GM20431 (cell line): ENCODE data around the gene WDR45.

Source experiments
- in situ Hi-C: fragments of 300-500 bp; cut with MseI, MboI; formaldehyde crosslinking; loops from one replicate; pipeline ENCODE4 v1.15.0; 2020; ENCODE audit warnings: low sequenced_read_pairs; ENCODE audit not compliant: unreplicated experiment

Gene WDR45

DNA sequence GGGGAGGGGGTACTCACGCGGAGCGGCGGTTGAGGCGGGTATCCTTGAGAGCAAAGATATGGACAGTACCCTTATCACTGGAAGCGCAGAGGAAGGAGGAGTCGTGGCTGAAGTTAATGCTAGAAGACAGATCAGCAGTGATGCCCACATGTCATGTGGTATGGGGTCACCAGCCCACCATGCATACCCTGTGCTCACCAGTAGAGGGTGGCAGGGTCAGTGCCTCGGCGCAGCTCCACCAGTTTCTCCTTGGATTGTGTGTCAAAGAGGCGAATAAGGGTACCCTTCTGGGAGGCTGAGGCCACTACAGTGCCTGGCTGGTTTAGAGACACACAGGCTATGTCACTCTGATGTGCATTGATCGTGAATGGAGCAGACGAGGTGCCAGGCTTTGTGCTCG, 4.3 kb downstream of the WDR45 start:
- in situ Hi-C loops: no loop called here

DNA sequence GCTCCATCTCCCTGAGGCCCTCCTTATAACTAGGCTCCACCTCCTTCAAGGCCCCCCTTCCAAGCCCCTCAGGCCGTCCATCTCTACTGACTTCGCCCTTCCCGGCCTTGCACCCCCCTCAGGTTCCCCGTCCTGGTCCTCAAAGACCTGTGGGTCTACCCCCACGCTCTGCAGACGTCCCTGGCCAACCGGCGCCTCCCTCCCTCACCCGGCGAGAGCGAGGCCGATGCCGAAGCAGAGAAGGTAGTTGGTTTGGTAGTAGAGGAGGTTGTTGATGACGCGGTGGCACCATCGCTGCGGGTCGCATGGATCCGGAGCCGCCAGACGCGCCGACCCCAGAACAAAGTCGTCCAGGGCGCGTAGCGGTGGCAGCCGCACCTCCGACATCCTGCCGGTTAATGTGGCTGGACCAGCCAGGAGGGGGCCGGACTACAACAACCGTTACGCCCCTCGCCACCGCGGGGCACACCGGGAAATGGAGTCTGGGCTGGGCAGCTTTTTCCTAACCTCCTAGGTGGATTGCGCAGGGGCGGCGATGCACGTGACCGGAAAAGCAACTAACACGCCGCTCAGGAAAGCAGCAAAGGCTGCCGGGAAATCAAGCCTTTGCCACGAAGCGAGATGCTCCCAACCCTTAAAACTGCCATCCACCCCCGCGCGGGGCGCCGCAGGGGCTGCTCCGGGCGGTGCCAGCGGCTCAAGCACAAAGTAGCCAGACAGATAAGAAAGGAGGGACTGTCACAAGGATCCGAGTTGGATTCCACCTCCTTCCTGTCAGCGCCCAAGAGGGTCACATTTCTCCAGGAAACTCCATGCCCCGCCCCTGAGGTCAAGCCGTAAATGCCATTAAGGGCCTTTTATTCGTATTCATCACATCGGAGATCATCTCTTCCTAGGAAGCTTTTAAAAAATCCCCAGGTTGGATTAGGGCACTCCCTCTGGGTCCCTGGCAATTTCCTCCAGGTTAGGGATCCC, 5.8 kb downstream of the WDR45 start, which contains the start of gene PRAF2:
PRAF2 (minus strand) TSS at position 402 of the 975 bp plus-strand sequence; CDS start at position 387, 15 bp downstream.
- in situ Hi-C loops: no loop called here

DNA sequence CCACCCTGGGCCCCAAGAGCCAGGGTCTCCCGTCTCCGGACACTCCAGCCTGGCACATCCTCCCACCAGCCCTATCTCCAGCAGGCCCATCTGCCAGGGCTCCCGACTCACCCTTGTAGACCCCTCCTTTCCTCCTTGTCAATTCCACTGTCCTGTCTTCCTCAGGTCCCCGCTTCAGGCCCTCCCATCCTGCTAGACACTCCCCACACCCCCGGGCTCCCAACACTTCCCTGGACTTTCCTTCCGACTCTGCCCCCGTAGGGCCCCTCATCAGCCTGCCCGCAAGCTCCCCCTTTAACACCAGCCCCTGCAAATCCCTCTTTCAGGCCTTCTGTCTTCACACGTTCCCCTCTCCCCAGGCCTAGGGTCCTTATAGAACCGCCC, 7.0 kb downstream of the WDR45 start:
- in situ Hi-C loops: no loop called here

DNA sequence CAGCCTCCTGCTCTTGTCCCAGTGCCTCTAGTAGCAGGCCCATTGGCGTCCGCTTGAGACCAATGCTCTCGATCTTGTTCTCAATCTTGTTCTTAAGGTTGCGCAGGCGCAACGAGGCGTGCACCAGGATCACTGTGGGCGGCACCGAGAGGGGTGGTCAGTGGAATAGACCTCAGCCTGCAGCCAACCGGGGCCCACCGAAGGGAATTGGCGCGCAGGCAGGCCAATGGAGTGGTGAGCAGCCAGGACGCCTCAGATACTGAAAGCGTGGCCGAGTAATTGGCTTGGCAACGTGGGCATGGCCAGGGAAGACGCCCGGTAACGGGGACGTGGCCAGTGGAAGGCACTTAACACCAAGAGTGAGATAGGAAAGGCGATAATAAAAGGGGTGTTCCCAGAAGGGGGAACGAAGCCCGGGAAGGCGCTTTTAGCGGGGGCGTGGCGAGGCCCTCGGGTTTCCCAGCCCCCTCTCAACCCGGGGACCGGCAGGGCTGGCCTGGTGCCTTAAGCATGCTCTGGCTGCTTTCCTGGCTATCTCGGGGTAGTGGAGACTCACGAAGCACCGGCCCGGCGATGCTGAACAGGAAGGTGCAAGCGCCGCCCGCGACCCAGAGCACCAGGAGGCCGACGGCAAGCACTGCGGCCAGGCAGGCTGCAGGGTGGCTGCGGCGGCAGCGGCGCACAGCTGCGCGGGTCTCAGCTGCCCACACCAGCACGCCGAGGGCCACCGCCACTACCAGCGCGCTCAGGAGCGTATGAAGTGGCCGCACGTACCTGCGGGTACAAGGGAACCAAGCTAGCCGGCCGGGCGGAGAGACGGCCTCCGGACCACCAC, 7.6 kb downstream of the WDR45 start:
- in situ Hi-C loops: no loop called here

DNA sequence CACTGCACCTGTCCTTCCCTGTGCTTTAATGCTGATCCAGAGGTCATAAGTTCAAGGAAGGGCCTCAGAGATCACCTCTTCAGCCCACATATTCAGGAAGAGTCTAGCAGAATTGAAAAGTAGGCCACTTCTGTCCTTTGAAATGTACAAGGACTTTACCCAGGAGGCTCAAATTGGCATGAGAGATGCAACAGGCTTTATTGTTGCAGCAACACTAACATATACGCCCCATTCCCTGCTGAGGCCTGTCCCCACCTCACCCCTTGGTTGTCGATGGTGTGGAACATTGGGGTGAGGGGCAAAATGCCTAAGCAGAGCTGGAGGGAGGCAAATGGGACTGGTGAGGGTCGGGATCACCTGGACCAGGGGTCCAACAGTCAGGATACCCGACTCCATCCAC, 8.7 kb downstream of the WDR45 start:
- in situ Hi-C loops: no loop called here

DNA sequence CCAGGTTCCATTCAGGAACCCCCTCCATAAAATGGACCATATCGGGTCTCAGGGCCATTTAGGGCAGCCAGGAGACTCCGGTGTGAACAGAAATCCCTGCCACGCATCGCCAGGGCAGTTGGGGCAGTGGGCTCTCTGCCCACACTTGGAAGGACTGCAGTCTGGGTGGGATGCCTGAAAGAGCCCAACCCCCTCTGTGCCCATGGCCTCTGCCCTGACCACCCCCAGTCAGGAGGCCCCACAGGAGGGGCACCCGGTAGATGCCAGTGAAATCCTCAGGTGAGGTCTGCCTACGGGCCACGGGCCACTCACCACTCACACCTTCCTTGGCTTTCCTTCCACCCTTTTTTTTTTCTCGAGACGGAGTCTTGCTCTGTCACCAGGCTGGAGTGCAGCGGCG, 10.6 kb downstream of the WDR45 start:
- in situ Hi-C loops: no loop called here

DNA sequence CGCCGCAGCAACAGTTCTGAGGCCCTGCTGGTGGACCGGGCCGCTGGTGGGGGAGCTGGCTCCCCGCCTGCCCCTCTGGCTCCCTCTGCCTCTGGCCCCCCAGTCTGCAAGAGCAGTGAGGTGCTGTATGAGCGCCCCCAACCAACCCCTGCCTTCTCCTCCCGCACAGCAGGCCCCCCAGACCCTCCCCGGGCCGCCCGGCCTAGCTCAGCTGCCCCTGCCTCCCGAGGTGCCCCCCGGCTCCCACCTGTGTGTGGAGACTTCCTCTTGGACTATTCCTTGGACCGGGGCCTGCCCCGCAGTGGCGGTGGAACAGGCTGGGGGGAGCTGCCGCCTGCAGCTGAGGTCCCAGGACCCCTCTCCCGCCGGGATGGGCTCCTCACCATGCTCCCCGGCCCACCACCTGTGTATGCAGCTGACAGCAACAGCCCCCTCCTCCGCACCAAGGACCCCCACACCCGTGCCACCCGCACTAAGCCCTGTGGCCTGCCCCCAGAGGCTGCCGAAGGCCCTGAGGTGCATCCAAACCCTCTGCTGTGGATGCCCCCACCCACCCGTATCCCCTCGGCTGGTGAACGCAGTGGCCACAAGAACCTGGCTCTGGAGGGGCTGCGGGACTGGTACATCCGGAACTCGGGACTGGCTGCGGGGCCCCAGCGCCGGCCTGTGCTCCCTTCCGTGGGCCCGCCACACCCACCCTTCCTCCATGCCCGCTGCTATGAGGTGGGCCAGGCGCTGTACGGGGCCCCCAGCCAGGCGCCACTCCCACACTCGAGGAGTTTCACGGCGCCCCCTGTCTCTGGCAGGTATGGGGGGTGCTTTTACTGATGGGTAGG, 12.2 kb downstream of the WDR45 start:
- in situ Hi-C loops: no loop called here

DNA sequence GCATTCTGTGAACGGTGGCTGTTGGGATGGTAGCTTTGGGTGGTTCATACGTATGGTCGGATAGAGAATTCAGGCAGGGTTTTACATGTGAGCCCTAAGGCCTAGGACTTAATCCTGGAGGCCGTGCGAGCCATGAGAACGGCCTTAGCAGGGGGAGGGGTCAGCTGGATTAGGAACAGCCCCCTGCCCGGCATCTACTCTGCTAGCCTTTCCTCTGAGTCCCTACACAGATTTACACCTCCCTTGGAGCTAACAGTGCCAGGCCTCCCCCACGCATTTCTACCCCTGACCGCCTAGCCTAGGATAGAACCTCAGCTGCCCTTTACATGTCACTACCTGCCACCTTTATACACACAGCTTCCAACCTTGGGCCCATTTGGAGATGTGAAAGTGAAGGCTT, 13.0 kb downstream of the WDR45 start:
- in situ Hi-C loops: no loop called here

DNA sequence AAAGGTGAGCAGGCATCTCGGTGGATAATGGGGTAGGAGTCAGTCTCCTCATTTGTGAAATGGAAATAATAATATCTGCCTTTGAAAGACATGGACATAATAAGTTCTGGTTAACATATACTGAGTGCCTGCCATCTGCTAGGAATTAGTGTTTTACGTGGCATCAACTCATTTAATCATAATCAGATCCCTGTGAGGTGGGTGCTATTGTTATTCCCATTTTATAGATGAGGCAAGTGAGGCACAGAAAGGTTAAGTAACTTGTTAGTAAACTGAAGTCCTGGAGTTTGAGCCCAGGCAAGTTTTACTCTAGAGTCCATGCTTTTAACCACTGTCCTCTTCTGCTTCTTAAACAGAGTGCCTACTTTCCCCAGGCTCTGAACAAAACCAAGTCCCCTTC, 13.4 kb downstream of the WDR45 start:
- in situ Hi-C loops: no loop called here

DNA sequence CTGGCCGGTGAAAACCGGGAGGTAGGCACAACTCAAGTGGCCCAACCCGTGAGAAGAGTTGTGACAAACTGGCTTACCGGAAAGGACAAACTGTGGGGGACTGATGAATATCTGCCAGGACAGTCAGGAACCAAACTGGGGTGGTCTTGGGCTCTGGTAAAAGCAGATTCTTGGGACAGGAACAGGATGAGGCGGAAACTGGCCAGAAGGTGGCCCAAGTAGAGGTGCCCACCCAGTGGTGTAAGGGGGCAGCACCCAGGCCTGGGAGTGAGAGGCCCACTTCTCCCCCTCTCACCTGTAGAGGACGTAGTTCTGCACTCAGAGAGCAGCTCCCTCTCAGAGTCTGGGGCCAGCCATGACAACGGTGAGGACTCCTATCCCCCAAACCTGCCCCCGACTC, 15.0 kb downstream of the WDR45 start:
- in situ Hi-C loops: no loop called here

DNA sequence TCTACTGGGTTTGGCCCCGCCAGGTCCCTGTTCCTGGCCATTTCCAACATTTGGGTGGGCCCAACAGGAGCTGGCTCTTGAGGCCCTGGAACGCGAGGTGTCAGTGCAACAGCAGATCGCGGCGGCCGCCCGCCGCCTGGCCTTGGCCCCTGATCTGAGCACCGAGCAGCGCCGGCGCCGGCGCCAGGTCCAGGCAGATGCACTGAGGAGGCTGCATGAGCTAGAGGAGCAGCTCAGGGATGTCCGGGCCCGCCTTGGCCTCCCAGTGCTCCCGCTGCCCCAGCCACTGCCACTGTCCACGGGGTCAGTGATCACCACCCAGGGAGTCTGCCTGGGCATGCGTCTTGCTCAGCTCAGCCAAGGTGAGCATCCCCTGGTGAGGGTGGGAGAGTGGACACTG, 15.4 kb downstream of the WDR45 start:
- in situ Hi-C loops: no loop called here

DNA sequence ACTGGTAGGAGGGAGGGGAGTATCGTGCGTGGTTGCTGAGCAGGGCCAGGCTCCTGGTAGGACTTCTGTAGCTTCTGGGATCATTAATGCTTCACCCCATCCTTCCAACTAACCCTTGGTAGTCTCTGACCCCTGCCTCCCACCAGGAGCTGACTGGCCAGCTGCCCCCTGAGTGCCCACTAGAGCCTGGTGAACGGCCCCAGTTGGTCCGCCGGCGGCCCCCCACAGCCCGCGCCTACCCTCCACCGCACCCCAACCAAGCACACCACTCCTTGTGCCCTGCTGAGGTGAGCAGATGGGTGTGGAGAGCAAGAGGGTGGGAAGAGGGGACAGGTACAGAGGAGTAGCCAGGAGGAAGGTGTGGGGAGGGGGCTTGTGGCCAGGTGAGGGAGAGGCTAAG, 16.0 kb downstream of the WDR45 start:
- in situ Hi-C loops: no loop called here

DNA sequence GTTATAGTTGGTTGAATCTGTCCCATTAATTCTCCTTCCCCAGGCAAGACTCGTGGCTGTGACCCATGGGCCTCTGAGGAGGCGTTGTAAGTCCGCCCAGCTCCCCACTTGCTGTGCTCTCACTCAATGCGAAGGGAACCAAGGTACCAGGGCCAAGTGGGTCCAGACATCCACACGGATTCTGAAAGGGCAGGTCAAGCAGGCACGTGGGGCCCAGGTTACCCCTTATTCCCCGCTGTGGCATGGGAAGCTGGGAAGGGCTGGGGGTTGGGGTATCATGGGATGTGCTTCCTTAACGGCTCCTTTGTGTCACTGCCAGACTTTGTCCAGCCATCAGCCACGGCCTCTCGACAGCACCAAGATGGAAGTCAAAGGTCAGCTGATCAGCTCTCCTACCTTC, 17.8 kb downstream of the WDR45 start:
- in situ Hi-C loops: no loop called here

DNA sequence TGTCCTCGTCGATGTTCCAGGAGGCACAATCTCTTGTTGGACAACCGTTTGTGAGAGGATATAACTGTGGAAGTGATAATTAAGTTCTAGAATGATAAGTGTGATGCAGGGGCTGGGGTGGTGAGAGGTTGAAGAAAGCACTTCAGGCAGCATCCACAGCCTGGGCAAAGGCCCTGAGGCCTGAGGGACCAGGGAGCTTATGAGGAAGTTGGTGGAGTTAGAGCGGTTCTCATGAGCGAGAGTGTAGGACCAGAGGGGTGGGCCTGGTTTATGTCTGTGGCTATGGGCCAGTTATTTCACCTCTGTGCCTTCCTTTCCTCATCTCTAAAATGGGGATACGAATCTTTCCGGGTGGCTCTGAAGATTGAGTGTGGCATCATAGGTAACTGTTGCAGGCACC, 18.2 kb downstream of the WDR45 start:
- in situ Hi-C loops: no loop called here

DNA sequence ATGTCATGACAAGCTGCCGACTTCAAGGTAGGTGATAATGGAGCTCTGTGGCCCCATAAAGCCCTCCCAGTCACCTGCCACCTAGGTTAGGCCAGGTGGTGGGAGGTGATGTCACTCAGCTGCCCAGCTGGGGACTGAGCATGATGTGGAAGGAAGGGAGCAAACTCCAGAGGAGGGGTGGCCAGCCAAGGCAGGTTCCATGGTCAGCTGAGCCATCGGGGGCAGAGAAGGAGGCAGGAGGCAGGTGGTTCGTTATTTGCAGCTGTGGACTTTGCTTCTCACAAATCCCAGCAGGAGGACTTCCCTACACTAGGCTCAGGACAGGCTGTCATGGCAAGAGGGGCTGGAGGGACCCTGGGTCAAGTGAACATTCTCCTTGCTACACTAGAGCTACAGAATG, 18.8 kb downstream of the WDR45 start:
- in situ Hi-C loops: no loop called here

DNA sequence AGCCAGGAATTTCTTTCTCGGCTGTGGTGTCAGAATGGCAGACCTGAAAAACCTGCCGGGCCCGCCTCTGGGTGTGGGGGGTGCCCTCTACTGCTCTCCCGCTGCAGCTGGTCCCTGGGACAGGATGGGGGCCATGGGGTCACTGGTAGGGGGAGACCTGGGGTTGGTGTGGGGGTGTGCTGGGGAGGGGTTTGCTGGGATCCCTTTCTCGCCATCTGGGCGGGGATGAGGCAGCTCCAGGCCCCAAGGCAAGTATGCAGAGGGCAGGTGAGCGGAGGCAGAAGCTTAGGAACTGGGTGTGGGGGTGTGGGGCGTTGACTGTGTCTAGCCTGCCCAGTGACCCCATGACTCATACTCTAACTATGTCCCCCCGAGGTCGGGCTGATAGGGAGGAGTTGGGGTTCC, 20.0 kb downstream of the WDR45 start:
- in situ Hi-C loops: no loop called here

DNA sequence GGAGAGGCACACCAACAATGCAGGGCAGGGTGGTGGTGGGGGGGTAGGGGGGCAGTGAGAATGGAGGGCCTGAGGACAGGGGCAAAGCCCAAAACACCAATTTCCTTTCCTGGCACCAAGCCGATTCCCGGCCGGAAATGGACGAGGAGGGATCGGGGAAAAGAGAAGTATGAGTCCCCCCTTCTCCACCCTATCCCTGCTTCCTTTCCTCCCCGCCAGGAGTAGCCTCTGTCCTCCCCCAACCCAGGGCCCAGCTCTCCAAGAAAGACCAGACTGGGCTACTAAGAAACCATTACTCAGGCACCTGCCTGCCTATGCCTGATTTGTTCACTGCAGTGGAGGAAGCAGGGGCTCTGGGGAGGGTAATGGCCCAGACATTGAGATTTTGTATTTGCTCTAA, 20.5 kb downstream of the WDR45 start:
- in situ Hi-C loops: no loop called here

DNA sequence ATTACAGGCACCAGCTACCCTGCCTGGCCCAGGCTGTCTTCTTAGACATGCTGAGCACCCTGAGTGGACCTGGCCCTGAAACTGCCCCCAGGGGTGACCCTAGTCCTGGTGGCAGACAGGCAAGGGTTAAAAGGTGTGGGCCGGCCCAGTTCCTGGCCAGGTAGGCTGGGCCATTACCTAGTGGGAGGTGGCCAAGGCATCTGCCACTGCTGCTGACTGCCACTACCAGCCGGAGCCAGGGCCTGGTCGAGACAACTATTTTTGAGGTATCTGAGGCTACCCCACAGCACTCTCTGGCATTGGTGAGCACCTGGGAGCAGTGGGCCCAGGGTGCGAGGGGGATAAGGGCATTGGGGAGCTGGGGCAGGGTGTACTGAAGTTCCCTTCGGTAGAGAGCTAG, 20.9 kb downstream of the WDR45 start, which contains the start of gene CCDC120:
CCDC120 (plus strand) TSS at position 206 of the 400 bp plus-strand sequence. CDS start 3,043 bp downstream, outside the sequence.
- in situ Hi-C loops: no loop called here

DNA sequence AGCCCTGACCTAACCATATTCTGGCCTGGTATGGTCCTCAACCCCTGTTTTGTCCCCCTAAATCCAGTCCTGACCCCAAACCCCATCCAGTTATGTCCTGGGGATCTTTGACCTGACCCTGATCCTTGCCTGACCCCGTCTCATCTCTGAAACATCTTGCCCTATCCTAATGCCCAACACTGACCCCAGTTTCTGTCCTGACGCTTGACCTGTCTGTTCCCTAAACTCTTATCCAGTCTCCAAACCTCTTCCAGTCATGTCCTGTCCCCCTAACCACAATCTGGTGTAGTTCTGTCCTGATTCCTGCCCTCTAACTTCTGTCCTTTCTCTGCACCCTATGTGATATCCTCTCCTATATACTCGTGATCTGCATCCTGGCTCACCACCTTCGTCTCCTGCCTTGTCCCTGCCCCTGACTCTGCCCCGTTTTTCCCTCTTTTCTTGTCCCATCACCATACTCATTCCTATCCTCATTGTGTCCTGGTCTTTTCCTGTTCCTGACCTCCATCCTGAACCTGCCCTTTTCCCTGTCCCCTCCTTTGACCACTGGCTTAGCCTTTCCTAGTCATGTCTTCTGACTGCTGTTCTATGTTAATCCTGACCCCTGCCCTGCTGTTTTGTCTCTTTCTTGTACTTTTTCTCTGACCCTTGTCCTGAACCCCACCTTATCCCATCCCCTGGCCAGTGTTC, 25.5 kb downstream of the WDR45 start:
- in situ Hi-C loops: no loop called here
